ENCODE measurements around the gene PCSK5. TPM values are rescaled to one million over a fixed set of nuclear protein-coding genes. Genes with fewer than 3 reads are reported as not detected.

The PCSK5 gene
- total and polyA plus RNA-seq, 2 of the 8 experiments (the other 6 are each of a cell fraction or from before 2014, with no cell fraction given), result 5.5 to 10.7 TPM

DNA sequence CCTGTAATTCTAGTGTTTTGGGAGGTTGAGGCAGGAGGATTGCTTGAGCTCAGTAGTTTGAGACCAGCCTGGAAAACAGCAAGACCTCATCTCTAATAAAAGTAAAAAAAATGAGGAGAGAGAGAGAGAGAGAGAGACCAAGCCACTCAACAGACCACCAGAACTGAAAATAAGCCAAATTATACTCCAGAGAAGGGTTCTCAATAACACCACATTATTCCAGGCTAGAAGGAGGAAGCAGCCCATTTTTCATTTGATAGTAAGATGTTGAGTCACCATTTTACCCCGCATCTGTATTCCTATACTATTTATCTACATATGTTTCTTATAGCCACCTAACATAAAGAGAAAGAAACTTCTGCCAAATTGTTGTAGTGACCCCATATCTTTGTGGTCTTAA, 134.8 kb downstream of the PCSK5 start (continued):
- TF ChIP-seq, protein P1, sequence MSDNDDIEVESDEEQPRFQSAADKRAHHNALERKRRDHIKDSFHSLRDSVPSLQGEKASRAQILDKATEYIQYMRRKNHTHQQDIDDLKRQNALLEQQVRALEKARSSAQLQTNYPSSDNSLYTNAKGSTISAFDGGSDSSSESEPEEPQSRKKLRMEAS (IDR thresholded peaks at IDR 0.05), result no peak
- TF ChIP-seq EZH2 (IDR thresholded peaks at IDR 0.05; ENCODE audit: low read depth, low read length, severe bottlenecking) (no peak), RAD21 (IDR thresholded peaks at IDR 0.05 in 1 of 2, conservative IDR thresholded peaks at IDR 0.05 in 1 of 2; ENCODE audit: low read depth in 2 of 2, low read length in 2 of 2) (no peak), KDM5A (IDR thresholded peaks at IDR 0.05; ENCODE audit: low read length) (no peak), GABPA (IDR thresholded peaks at IDR 0.05; ENCODE audit: borderline replicate concordance, insufficient read depth, low read length) (no peak), SAP30 (IDR thresholded peaks at IDR 0.05; ENCODE audit: insufficient read depth, insufficient replicate concordance, low read length) (no peak)
- TF ChIP-seq, protein P2, sequence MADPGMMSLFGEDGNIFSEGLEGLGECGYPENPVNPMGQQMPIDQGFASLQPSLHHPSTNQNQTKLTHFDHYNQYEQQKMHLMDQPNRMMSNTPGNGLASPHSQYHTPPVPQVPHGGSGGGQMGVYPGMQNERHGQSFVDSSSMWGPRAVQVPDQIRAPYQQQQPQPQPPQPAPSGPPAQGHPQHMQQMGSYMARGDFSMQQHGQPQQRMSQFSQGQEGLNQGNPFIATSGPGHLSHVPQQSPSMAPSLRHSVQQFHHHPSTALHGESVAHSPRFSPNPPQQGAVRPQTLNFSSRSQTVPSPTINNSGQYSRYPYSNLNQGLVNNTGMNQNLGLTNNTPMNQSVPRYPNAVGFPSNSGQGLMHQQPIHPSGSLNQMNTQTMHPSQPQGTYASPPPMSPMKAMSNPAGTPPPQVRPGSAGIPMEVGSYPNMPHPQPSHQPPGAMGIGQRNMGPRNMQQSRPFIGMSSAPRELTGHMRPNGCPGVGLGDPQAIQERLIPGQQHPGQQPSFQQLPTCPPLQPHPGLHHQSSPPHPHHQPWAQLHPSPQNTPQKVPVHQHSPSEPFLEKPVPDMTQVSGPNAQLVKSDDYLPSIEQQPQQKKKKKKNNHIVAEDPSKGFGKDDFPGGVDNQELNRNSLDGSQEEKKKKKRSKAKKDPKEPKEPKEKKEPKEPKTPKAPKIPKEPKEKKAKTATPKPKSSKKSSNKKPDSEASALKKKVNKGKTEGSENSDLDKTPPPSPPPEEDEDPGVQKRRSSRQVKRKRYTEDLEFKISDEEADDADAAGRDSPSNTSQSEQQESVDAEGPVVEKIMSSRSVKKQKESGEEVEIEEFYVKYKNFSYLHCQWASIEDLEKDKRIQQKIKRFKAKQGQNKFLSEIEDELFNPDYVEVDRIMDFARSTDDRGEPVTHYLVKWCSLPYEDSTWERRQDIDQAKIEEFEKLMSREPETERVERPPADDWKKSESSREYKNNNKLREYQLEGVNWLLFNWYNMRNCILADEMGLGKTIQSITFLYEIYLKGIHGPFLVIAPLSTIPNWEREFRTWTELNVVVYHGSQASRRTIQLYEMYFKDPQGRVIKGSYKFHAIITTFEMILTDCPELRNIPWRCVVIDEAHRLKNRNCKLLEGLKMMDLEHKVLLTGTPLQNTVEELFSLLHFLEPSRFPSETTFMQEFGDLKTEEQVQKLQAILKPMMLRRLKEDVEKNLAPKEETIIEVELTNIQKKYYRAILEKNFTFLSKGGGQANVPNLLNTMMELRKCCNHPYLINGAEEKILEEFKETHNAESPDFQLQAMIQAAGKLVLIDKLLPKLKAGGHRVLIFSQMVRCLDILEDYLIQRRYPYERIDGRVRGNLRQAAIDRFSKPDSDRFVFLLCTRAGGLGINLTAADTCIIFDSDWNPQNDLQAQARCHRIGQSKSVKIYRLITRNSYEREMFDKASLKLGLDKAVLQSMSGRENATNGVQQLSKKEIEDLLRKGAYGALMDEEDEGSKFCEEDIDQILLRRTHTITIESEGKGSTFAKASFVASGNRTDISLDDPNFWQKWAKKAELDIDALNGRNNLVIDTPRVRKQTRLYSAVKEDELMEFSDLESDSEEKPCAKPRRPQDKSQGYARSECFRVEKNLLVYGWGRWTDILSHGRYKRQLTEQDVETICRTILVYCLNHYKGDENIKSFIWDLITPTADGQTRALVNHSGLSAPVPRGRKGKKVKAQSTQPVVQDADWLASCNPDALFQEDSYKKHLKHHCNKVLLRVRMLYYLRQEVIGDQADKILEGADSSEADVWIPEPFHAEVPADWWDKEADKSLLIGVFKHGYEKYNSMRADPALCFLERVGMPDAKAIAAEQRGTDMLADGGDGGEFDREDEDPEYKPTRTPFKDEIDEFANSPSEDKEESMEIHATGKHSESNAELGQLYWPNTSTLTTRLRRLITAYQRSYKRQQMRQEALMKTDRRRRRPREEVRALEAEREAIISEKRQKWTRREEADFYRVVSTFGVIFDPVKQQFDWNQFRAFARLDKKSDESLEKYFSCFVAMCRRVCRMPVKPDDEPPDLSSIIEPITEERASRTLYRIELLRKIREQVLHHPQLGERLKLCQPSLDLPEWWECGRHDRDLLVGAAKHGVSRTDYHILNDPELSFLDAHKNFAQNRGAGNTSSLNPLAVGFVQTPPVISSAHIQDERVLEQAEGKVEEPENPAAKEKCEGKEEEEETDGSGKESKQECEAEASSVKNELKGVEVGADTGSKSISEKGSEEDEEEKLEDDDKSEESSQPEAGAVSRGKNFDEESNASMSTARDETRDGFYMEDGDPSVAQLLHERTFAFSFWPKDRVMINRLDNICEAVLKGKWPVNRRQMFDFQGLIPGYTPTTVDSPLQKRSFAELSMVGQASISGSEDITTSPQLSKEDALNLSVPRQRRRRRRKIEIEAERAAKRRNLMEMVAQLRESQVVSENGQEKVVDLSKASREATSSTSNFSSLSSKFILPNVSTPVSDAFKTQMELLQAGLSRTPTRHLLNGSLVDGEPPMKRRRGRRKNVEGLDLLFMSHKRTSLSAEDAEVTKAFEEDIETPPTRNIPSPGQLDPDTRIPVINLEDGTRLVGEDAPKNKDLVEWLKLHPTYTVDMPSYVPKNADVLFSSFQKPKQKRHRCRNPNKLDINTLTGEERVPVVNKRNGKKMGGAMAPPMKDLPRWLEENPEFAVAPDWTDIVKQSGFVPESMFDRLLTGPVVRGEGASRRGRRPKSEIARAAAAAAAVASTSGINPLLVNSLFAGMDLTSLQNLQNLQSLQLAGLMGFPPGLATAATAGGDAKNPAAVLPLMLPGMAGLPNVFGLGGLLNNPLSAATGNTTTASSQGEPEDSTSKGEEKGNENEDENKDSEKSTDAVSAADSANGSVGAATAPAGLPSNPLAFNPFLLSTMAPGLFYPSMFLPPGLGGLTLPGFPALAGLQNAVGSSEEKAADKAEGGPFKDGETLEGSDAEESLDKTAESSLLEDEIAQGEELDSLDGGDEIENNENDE (IDR thresholded peaks at IDR 0.05; ENCODE audit: insufficient replicate concordance, low read length), result no peak
